ENCODE results near the gene ATP8A2. TPM values are rescaled to one million over a fixed set of nuclear protein-coding genes. Genes with fewer than 3 reads are reported as not detected.

Gene ATP8A2
- total RNA-seq, 1 experiment from 2014 or later: not detected

DNA sequence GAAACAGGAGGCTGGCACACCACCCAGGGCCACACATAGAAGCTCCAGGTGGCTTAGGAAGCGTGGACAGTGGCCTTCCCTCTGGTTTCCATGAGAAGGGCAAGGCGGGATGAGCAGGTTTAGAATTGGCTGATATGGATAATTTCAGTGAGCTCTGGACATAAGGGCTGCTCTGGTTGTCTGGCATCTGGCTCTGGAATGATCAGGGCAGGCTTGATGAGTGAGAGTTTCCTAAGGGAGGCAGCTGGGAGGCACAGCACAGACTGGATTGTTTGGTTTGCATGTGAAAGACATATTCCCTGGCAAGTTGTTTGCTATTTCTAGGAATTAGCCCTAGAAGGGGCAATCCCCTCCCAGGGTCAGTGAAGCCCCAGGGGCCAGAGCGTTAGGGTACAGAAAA is 129.5 kb downstream of the ATP8A2 start:
- TF ChIP-seq CTCF (conservative IDR thresholded peaks at IDR 0.05): no peak
- no peak for TF ChIP-seq EZH2 (IDR thresholded peaks at IDR 0.05; ENCODE audit: low read depth)
- no peak for DNase-seq
- Histone ChIP-seq H4K20me1 (ENCODE audit: insufficient read depth) (no peaks in the 10 kb centered on the region), H3F3A (ENCODE audit: insufficient read depth, low read depth) (no peaks in the 10 kb centered on the region), H3K9me3 (ENCODE audit: insufficient read depth, low read depth) (no peaks in the 10 kb centered on the region), H3K4me2 (no peak overlapping the region), H3K36me3 (ENCODE audit: low read depth) (no peaks in the 10 kb centered on the region), H3K27ac (no peak overlapping the region), H3K9me2 (ENCODE audit: insufficient read depth) (no peaks in the 10 kb centered on the region), H3K27me3 (ENCODE audit: insufficient read depth, low read depth) (peaks cover 81% of the 10 kb centered on the region), H3K79me2 (ENCODE audit: low read depth) (no peaks in the 10 kb centered on the region), H3K4me1 (replicated peaks; ENCODE audit: insufficient read depth) (no peaks in the 10 kb centered on the region), H3K4me3 (no peak overlapping the region), H2AFZ (no peak overlapping the region)
- BruUV-seq (replicated peaks): no TSS peak
- intact Hi-C loops (cut with micrococcal nuclease; ENCODE audit: unreplicated experiment): no loop called here
- POLR2A ChIA-PET (ENCODE audit: unreplicated experiment): no interaction called here
- CTCF ChIA-PET: no interaction called here

GRCh38 chr13:25502031-25502430 is 130.3 kb downstream of the ATP8A2 start:
- TF ChIP-seq CTCF (conservative IDR thresholded peaks at IDR 0.05): no peak
- no peak for TF ChIP-seq EZH2 (IDR thresholded peaks at IDR 0.05; ENCODE audit: low read depth)
- H2AFZ ChIP-seq: no peak overlapping the region
- no peak for DNase-seq
- H3K4me2 ChIP-seq: no peak overlapping the region
- no peaks in the 10 kb centered on the region for H3K4me1 ChIP-seq (replicated peaks; ENCODE audit: insufficient read depth)
- no peaks in the 10 kb centered on the region for H3K9me2 ChIP-seq (ENCODE audit: insufficient read depth)
- H3F3A ChIP-seq (ENCODE audit: insufficient read depth, low read depth): no peaks in the 10 kb centered on the region
- ChIA-PET CTCF (no interaction called here), POLR2A (ENCODE audit: unreplicated experiment) (no interaction called here)
- H3K4me3 ChIP-seq: no peak overlapping the region
- no peaks in the 10 kb centered on the region for H3K79me2 ChIP-seq (ENCODE audit: low read depth)
- intact Hi-C loops (cut with micrococcal nuclease; ENCODE audit: unreplicated experiment): no loop called here
- peaks cover 77% of the 10 kb centered on the region for H3K27me3 ChIP-seq (ENCODE audit: insufficient read depth, low read depth)
- H3K9me3 ChIP-seq (ENCODE audit: insufficient read depth, low read depth): no peaks in the 10 kb centered on the region
- H3K36me3 ChIP-seq (ENCODE audit: low read depth): no peaks in the 10 kb centered on the region
- BruUV-seq (replicated peaks): no TSS peak
- H4K20me1 ChIP-seq (ENCODE audit: insufficient read depth): no peaks in the 10 kb centered on the region
- no peak overlapping the region for H3K27ac ChIP-seq

DNA sequence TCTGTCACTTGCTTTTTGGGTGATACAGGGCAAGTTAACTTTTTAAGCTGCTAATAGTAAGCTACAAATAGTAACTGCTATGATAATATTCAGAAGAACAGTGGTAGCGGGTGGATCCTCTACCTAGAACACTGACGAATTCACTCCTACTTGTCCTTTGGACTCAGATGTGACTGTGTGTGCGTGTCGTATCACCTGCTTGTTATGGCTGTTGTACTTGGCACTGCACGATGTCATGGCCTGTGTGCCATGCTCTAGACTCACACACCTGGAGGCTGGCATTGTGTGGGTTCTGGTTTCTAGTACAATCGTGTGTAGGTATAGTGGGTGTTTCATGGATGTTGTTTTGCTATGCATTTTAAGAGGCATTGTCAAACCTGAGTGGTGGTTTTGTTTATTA is 130.8 kb downstream of the ATP8A2 start:
- intact Hi-C loops (cut with micrococcal nuclease; ENCODE audit: unreplicated experiment): no loop called here
- H2AFZ ChIP-seq: no peak overlapping the region
- no peaks in the 10 kb centered on the region for H4K20me1 ChIP-seq (ENCODE audit: insufficient read depth)
- ChIA-PET POLR2A (ENCODE audit: unreplicated experiment) (no interaction called here), CTCF (no interaction called here)
- no peaks in the 10 kb centered on the region for H3K36me3 ChIP-seq (ENCODE audit: low read depth)
- no peak for TF ChIP-seq CTCF (conservative IDR thresholded peaks at IDR 0.05)
- no peak for TF ChIP-seq EZH2 (IDR thresholded peaks at IDR 0.05; ENCODE audit: low read depth)
- no peak overlapping the region for H3K4me2 ChIP-seq
- no peaks in the 10 kb centered on the region for H3F3A ChIP-seq (ENCODE audit: insufficient read depth, low read depth)
- BruUV-seq (replicated peaks): no TSS peak
- no peaks in the 10 kb centered on the region for H3K9me3 ChIP-seq (ENCODE audit: insufficient read depth, low read depth)
- no peak overlapping the region for H3K27ac ChIP-seq
- H3K4me1 ChIP-seq (replicated peaks; ENCODE audit: insufficient read depth): no peaks in the 10 kb centered on the region
- no peaks in the 10 kb centered on the region for H3K79me2 ChIP-seq (ENCODE audit: low read depth)
- no peaks in the 10 kb centered on the region for H3K9me2 ChIP-seq (ENCODE audit: insufficient read depth)
- no peak for DNase-seq
- peaks cover 73% of the 10 kb centered on the region for H3K27me3 ChIP-seq (ENCODE audit: insufficient read depth, low read depth)
- H3K4me3 ChIP-seq: no peak overlapping the region
